OCI-LY7 (cell line): ENCODE results near the gene CAPZB.

ENCODE experiments used
- EZH2phosphoT487 ChIP-seq: fragments of 200-600 bp; sonication (generic); IDR thresholded peaks from 2 replicates; pipeline ENCODE4 v1.6.1; 2018; ENCODE audit warnings: low read depth, borderline replicate concordance, mild to moderate bottlenecking, mixed run types, antibody characterized with exemption, low read length, moderate library complexity, mixed read lengths
- TF ChIP-seq, protein P1 (sequence below): fragments of 200-600 bp; sonication (generic); conservative IDR thresholded peaks from 2 replicates; pipeline ENCODE4 v1.5.1; 2014; ENCODE audit warnings: mild to moderate bottlenecking, antibody characterized with exemption, low read length, moderate library complexity, mixed read lengths

DNA sequence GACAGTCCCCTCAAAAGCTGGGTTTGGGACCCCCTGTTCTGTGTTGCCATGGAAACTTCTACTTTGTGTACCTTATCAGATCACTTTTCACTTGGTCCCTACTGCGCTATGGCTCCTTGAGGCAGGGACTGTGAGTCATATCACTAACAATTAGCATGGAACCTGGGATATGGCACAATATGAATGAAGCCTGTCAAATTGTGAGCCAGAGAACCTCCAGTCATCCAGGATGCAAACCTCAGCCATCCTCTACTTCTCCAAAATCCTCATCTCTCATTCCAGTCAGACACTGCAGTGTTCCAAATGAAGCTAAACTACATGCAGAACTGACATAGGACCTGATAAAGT lies 11.2 kb upstream of the CAPZB start:
- TF ChIP-seq, protein P1, sequence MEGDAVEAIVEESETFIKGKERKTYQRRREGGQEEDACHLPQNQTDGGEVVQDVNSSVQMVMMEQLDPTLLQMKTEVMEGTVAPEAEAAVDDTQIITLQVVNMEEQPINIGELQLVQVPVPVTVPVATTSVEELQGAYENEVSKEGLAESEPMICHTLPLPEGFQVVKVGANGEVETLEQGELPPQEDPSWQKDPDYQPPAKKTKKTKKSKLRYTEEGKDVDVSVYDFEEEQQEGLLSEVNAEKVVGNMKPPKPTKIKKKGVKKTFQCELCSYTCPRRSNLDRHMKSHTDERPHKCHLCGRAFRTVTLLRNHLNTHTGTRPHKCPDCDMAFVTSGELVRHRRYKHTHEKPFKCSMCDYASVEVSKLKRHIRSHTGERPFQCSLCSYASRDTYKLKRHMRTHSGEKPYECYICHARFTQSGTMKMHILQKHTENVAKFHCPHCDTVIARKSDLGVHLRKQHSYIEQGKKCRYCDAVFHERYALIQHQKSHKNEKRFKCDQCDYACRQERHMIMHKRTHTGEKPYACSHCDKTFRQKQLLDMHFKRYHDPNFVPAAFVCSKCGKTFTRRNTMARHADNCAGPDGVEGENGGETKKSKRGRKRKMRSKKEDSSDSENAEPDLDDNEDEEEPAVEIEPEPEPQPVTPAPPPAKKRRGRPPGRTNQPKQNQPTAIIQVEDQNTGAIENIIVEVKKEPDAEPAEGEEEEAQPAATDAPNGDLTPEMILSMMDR, result no peak
- no peak for TF ChIP-seq EZH2phosphoT487
